Dermis blood vessel endothelial cell (primary cell): ENCODE measurements around the gene PM20D1. TPM values are rescaled to one million over a fixed set of nuclear protein-coding genes. Genes with fewer than 3 reads are reported as not detected.
"Not testable (repeated sequence)": the region's sequence is repeated elsewhere in the genome, so short reads cannot be mapped to it uniquely, and the experiment has no call there.

Experiments
- DNase-seq: peaks from one replicate; pipeline ENCODE4 v3.0.0; 2010
- total RNA-seq: library from RNA; depleted of rRNA; stranded (reverse); fragments of >200 nt; gene quantifications from 2 replicates; pipeline ENCODE4 v1.2.3, GENCODE V29; 2014

PM20D1 gene
- total RNA-seq: 0.05 TPM in 1 of 2 replicates, not detected in the other

- DNase-seq: peak; percentile 94
Observed at GRCh38 chr1:205849619-205850355, at the start of gene PM20D1. TSS of gene PM20D1 (minus strand) at chr1:205850132. CDS start at chr1:205850072, 60 bp downstream.

- no peak for DNase-seq
Observed at GRCh38 chr1:205896351-205896750, 46.4 kb upstream of the PM20D1 start.

DNA sequence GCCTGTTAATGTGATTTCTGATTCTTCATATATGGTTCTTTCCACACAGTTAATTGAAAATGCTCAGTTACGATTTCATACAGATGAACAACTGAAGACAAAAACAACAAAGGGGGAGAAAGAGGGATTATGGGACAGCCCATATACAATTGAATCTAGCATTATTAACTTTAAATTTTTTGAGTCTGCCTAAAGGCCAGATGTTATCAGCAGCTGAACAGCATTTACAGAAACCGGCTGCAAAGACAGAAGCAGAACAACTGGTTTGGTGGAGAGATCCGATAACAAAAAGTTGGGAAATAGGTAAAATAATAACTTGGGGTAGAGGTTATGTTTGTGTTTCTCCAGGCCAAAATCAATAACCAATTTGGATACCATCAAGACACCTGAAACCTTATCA lies 44.2 kb upstream of the PM20D1 start:
- DNase-seq: not testable (repeated sequence)

- not testable (repeated sequence) for DNase-seq
Observed at GRCh38 chr1:205892175-205892574, 42.2 kb upstream of the PM20D1 start.

- not testable (repeated sequence) for DNase-seq
Observed at GRCh38 chr1:205891481-205891880, 41.5 kb upstream of the PM20D1 start.

- DNase-seq: not testable (repeated sequence)
Observed at GRCh38 chr1:205890631-205891030, 40.7 kb upstream of the PM20D1 start.

GRCh38 chr1:205889706-205890105 lies 39.8 kb upstream of the PM20D1 start:
- DNase-seq: peak; percentile 45

DNA sequence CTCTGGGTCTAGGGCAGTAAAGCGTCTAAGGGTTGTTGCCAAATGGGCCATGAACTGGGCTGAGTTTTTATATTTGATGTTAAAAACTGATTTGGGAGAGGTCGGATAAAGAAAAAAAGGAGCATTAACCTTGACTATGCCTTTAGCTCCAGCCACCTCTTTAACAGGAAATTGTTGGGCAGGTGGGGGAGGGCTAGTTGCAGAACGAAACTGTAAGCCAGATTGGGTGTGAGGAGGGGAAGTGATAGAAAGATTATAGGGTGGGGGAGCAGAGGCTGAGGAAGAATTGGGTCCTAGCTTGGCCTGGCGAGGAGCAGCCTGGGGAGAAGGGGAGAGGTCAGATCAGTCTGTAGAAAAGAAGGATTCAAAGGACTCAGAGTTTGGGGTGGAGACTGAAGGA lies 39.1 kb upstream of the PM20D1 start:
- DNase-seq: not testable (repeated sequence)

DNA sequence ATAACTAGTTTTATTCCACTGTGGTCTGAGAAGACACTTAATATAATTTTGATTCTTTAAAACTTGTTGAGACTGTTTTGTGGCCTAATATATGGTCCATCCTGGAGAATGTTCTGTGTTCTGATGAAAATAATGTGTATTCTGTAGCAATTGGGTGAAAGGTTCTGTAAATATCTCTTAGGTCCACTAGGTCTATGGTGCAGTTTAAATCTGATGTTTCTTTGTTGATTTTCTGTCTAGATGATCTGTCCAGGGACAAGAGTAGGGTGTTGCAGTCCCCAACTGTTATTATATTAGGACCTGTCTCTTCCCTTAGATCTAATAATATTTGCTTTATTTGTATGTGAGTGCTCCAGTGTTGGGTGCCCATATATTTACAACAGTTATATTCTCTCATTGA lies 33.9 kb upstream of the PM20D1 start:
- no peak for DNase-seq

DNA sequence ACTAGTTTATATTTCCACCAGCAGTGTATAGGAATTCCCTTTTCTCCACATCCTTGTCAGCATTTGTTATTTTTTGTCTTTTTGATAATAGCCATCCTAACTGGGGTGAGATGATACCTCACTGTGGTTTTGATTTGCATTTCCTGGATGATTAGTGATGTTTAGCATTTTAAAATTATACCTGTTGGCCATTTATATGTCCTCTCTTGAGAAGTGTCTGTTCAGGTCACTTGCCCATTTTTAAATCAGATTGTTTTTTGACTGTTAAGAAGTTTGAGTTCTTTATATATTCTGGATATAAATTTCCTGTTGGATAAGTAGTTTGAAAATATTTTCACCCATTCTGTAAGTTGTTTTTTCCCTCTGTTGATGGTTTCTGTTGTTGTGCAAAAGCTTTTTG lies 31.0 kb upstream of the PM20D1 start:
- DNase-seq: no peak

DNA sequence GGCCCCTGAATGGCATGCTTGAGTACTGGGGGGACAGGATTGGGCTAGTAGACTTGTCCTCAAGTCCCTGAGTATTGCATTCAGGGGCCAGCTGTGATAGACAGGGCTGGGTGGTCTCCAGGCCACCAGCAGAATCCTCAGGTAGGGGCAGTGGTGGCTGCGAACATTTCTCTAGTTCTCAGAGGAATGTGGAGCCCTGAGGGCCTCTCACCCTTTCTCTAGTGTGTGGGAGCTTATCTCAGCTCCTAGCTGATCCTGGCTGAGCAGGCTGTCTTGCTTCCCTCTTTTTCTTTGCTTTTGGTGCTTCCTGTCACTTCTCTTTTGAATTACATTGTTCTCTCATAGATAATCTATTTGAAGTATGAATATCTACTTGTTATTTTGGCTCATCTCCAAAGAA lies 30.0 kb upstream of the PM20D1 start:
- no peak for DNase-seq

DNA sequence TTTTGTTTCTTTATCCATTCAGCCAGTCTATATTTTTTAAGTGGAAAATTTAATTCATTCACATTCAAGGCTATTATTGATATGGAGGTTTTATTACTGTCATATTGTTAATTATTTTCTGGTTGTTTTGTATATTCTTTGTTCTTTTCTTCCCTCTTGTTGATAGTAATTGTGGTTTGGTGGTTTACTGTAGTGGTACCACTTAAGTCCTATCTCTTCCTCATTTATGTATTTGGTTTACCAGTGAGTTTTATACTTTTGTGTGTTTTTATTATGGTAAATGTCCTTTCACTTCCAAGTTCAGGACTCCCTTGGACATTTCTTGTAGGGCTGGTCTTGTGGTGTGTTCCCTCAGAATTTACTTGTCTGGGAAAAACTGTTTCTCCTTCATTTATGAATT lies 28.1 kb upstream of the PM20D1 start:
- DNase-seq: no peak

GRCh38 chr1:205873148-205873547 lies 23.2 kb upstream of the PM20D1 start:
- not testable (repeated sequence) for DNase-seq

DNA sequence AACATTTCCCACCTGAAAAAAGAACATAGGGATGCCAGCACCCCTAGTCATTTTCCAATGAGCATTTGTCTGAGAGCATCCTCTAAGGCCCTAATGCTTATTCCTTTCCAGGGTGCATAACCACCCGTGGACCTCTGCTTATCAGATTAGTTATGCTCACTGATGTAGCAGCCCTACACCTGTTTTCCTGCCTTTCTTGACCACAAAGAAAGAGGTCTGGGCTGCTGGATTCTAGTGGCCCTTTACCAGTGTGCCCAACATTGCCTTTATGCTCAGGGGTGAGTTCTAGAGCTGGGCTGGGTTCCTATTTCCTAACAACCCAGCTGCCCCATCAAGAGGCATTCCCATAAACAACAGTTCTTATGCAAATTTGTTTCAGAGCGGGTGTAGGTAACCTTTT lies 20.3 kb upstream of the PM20D1 start:
- no peak for DNase-seq

- DNase-seq: no peak
Observed at GRCh38 chr1:205861540-205861939, 11.6 kb upstream of the PM20D1 start.

DNA sequence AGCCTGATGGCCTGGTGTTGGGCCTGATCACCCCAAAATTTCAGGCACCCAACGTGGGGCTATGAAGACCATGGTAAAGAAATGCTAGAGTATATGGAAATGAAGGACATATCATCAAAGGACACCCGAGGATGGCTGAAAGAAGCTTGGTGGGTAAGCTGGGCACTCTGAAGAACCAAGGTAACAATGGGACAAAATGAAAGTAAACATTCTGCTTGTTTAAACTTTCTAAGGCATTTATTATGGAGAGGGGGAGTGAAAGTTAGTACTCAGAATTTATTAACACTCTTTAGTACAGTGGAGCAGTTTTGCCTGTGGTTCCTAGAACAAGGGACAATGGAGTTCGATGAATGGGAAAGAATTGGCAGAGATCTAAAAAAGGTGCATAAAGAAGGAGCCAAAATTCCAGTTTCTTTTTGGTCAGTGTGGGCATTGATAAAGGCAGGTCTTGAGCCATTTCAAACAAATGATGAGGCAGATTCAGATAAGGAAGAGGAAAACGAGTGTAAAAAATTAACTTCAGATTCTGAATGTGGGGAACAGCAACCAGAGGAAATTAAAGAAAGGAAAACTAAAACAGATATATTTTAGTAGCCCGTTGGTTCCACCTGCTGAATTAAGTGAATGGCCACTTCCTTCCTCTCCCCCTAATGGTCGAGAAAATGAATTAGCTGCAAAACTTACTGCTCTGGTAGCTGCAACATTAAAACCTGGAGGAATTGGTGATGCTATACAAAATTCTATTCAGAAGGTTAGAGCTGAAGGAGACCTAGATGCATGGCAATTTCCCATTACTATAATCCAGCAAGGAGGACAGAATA lies 8.4 kb upstream of the PM20D1 start:
- DNase-seq: peak; percentile 5

DNA sequence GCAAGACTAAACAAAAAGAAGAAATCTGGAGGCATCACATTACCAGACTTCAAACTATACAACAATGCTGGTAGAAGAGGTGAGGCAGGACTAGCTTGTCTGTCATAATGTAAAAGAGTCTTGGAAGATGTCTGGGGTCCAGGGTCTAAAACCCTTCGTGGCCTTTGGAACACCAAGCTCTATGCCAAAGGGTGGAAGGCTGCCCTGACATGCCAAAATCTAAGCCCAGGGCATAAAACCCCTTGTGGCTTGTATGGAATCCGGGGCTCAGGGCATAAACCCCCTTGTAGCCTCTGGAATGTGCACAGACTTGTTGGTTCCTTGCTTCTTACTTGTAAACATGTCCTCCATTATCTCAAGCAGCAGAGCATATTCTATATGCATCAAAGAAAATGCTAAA lies 7.6 kb upstream of the PM20D1 start:
- not testable (repeated sequence) for DNase-seq

- DNase-seq: no peak
Observed at GRCh38 chr1:205856433-205856832, 6.5 kb upstream of the PM20D1 start.

DNA sequence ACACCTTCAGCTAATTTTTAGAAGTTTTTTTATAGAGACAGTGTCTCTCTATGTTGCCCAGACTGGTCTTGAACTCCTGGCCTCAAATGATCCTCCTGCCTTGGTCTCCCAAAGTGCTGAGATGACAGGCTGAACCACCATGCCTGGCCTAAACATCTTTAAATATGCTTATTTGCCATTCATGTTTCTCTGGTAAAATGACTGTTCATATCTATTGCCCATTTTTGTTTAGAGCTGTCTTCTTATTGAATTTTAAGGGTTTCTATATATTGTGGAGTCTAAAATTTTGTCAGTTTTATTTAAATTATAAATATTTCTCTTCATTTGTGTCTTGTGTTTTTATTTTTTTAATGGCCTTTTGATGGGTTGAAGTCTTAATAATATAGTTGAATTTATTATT lies 3.0 kb upstream of the PM20D1 start:
- DNase-seq: no peak

DNA sequence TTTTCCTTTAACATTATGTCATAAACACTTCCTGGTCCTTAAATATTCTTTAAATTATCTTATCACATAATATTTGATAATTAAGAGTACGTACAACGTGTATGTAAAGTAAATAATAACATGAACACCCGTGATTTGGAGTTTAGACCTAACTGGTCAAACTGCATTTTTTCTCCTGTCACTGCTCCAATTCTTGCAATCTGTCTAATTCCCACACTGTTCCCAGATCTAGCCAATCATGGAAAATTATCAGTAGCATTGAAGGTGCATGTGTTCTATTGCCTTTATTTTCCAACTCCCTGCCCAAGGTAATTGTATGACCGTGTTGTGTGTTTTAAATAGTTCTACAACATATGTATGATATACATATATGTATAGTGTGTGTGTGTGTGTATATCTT lies 2.1 kb upstream of the PM20D1 start:
- DNase-seq: no peak

GRCh38 chr1:205843036-205843859 lies 6.7 kb downstream of the PM20D1 start:
- no peak for DNase-seq

DNA sequence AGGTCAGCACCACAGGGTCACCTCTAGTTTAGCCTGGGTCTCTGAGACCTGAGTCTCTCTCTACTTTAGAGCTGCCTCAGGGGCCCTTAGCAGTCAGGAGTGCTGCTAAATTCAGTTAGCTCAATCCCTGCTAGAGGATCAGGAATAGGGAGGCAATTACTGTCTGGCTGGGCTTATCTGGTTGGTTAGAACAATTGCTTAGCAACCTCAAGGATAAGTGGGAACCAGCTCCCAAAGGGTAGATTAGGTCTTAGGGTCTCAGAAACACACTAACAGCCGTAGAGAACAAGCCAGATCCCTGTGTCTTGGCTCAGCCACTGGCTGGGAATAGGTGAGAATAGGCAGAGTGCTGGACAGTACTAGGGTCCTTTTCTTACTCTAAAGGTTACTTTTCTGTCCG lies 7.7 kb downstream of the PM20D1 start:
- no peak for DNase-seq
